ENCODE results near the gene UNC45A.
A peak's percentile ranks its signal among the peaks of the same experiment; 100 is the strongest.

The UNC45A gene

GRCh38 chr15:90967206-90967605, 32.1 kb downstream of the UNC45A start:
- Histone ChIP-seq H3K36me3 (ENCODE audit: control insufficient read depth, insufficient read depth, low read length) (no peaks in the 10 kb centered on the region), H3K4me1 (ENCODE audit: control insufficient read depth, insufficient read depth, low read length) (no peaks in the 10 kb centered on the region), H3K4me3 (ENCODE audit: low read length) (no peak overlapping the region), H3K27me3 (ENCODE audit: control insufficient read depth, insufficient read depth, low read length) (no peaks in the 10 kb centered on the region), H3K9me3 (ENCODE audit: control insufficient read depth, low read length) (no peaks in the 10 kb centered on the region), H3K9ac (ENCODE audit: low read length) (no peak overlapping the region)

- no peak overlapping the region for H3K4me3 ChIP-seq (ENCODE audit: low read length)
- H3K4me1 ChIP-seq (ENCODE audit: control insufficient read depth, insufficient read depth, low read length) = no peaks in the 10 kb centered on the region
- H3K36me3 ChIP-seq (ENCODE audit: control insufficient read depth, insufficient read depth, low read length) = no peaks in the 10 kb centered on the region
- no peak overlapping the region for H3K9ac ChIP-seq (ENCODE audit: low read length)
- H3K27me3 ChIP-seq (ENCODE audit: control insufficient read depth, insufficient read depth, low read length) = no peaks in the 10 kb centered on the region
- no peaks in the 10 kb centered on the region for H3K9me3 ChIP-seq (ENCODE audit: control insufficient read depth, low read length)
Measured at GRCh38 chr15:90968434-90968833, 33.3 kb downstream of the UNC45A start.

- H3K9me3 ChIP-seq (ENCODE audit: control insufficient read depth, low read length) = no peaks in the 10 kb centered on the region
- no peak overlapping the region for H3K9ac ChIP-seq (ENCODE audit: low read length)
- no peaks in the 10 kb centered on the region for H3K36me3 ChIP-seq (ENCODE audit: control insufficient read depth, insufficient read depth, low read length)
- H3K27me3 ChIP-seq (ENCODE audit: control insufficient read depth, insufficient read depth, low read length) = no peaks in the 10 kb centered on the region
- no peak overlapping the region for H3K4me3 ChIP-seq (ENCODE audit: low read length)
- no peaks in the 10 kb centered on the region for H3K4me1 ChIP-seq (ENCODE audit: control insufficient read depth, insufficient read depth, low read length)
Measured at GRCh38 chr15:90970274-90970673, 35.2 kb downstream of the UNC45A start.

GRCh38 chr15:90972133-90972532, 37.0 kb downstream of the UNC45A start:
- Histone ChIP-seq H3K9ac (ENCODE audit: low read length) (no peak overlapping the region), H3K27me3 (ENCODE audit: control insufficient read depth, insufficient read depth, low read length) (no peaks in the 10 kb centered on the region), H3K9me3 (ENCODE audit: control insufficient read depth, low read length) (no peaks in the 10 kb centered on the region), H3K4me1 (ENCODE audit: control insufficient read depth, insufficient read depth, low read length) (no peaks in the 10 kb centered on the region), H3K36me3 (ENCODE audit: control insufficient read depth, insufficient read depth, low read length) (no peaks in the 10 kb centered on the region), H3K4me3 (ENCODE audit: low read length) (no peak overlapping the region)

GRCh38 chr15:90974216-90974615, 39.1 kb downstream of the UNC45A start:
- H3K27me3 ChIP-seq (ENCODE audit: control insufficient read depth, insufficient read depth, low read length) = no peaks in the 10 kb centered on the region
- H3K36me3 ChIP-seq (ENCODE audit: control insufficient read depth, insufficient read depth, low read length) = no peaks in the 10 kb centered on the region
- no peaks in the 10 kb centered on the region for H3K4me1 ChIP-seq (ENCODE audit: control insufficient read depth, insufficient read depth, low read length)
- H3K9me3 ChIP-seq (ENCODE audit: control insufficient read depth, low read length) = no peaks in the 10 kb centered on the region
- H3K9ac ChIP-seq (ENCODE audit: low read length) = no peak overlapping the region
- no peak overlapping the region for H3K4me3 ChIP-seq (ENCODE audit: low read length)

- no peaks in the 10 kb centered on the region for H3K36me3 ChIP-seq (ENCODE audit: control insufficient read depth, insufficient read depth, low read length)
Measured at GRCh38 chr15:90979582-90979981, 44.5 kb downstream of the UNC45A start.

GRCh38 chr15:90981681-90982080, 46.6 kb downstream of the UNC45A start:
- H3K27me3 ChIP-seq (ENCODE audit: control insufficient read depth, insufficient read depth, low read length) = no peaks in the 10 kb centered on the region
- H3K4me3 ChIP-seq (ENCODE audit: low read length) = no peak overlapping the region
- no peaks in the 10 kb centered on the region for H3K9me3 ChIP-seq (ENCODE audit: control insufficient read depth, low read length)
- H3K36me3 ChIP-seq (ENCODE audit: control insufficient read depth, insufficient read depth, low read length) = no peaks in the 10 kb centered on the region
- no peaks in the 10 kb centered on the region for H3K4me1 ChIP-seq (ENCODE audit: control insufficient read depth, insufficient read depth, low read length)
- H3K9ac ChIP-seq (ENCODE audit: low read length) = no peak overlapping the region

More at GRCh38 chr15:90979582-90979981, 44.5 kb downstream of the UNC45A start:
- Histone ChIP-seq H3K4me1 (ENCODE audit: control insufficient read depth, insufficient read depth, low read length) (no peaks in the 10 kb centered on the region), H3K9me3 (ENCODE audit: control insufficient read depth, low read length) (no peaks in the 10 kb centered on the region), H3K4me3 (ENCODE audit: low read length) (no peak overlapping the region), H3K9ac (ENCODE audit: low read length) (no peak overlapping the region), H3K27me3 (ENCODE audit: control insufficient read depth, insufficient read depth, low read length) (no peaks in the 10 kb centered on the region)

GRCh38 chr15:90982135-90982534, 47.0 kb downstream of the UNC45A start:
- Histone ChIP-seq H3K27me3 (ENCODE audit: control insufficient read depth, insufficient read depth, low read length) (no peaks in the 10 kb centered on the region), H3K9ac (ENCODE audit: low read length) (no peak overlapping the region), H3K36me3 (ENCODE audit: control insufficient read depth, insufficient read depth, low read length) (no peaks in the 10 kb centered on the region), H3K9me3 (ENCODE audit: control insufficient read depth, low read length) (no peaks in the 10 kb centered on the region), H3K4me1 (ENCODE audit: control insufficient read depth, insufficient read depth, low read length) (no peaks in the 10 kb centered on the region), H3K4me3 (ENCODE audit: low read length) (no peak overlapping the region)

- H3K36me3 ChIP-seq (ENCODE audit: control insufficient read depth, insufficient read depth, low read length) = no peaks in the 10 kb centered on the region
- H3K27me3 ChIP-seq (ENCODE audit: control insufficient read depth, insufficient read depth, low read length) = no peaks in the 10 kb centered on the region
- no peaks in the 10 kb centered on the region for H3K9me3 ChIP-seq (ENCODE audit: control insufficient read depth, low read length)
- H3K4me1 ChIP-seq (ENCODE audit: control insufficient read depth, insufficient read depth, low read length) = peaks cover 5% of the 10 kb centered on the region
- H3K4me3 ChIP-seq (ENCODE audit: low read length) = no peak overlapping the region
- H3K9ac ChIP-seq (ENCODE audit: low read length) = peak overlapping the region; percentile 14
Measured at GRCh38 chr15:90986790-90987507, 51.9 kb downstream of the UNC45A start.

GRCh38 chr15:90987561-90988141, 52.6 kb downstream of the UNC45A start:
- no peaks in the 10 kb centered on the region for H3K27me3 ChIP-seq (ENCODE audit: control insufficient read depth, insufficient read depth, low read length)
- no peaks in the 10 kb centered on the region for H3K36me3 ChIP-seq (ENCODE audit: control insufficient read depth, insufficient read depth, low read length)
- H3K4me1 ChIP-seq (ENCODE audit: control insufficient read depth, insufficient read depth, low read length) = peaks cover 5% of the 10 kb centered on the region
- H3K9ac ChIP-seq (ENCODE audit: low read length) = no peak overlapping the region
- H3K9me3 ChIP-seq (ENCODE audit: control insufficient read depth, low read length) = no peaks in the 10 kb centered on the region
- H3K4me3 ChIP-seq (ENCODE audit: low read length) = no peak overlapping the region

GRCh38 chr15:90988296-90988695, 53.2 kb downstream of the UNC45A start:
- no peaks in the 10 kb centered on the region for H3K36me3 ChIP-seq (ENCODE audit: control insufficient read depth, insufficient read depth, low read length)
- H3K27me3 ChIP-seq (ENCODE audit: control insufficient read depth, insufficient read depth, low read length) = no peaks in the 10 kb centered on the region
- peaks cover 5% of the 10 kb centered on the region for H3K4me1 ChIP-seq (ENCODE audit: control insufficient read depth, insufficient read depth, low read length)
- H3K9me3 ChIP-seq (ENCODE audit: control insufficient read depth, low read length) = no peaks in the 10 kb centered on the region
- H3K4me3 ChIP-seq (ENCODE audit: low read length) = no peak overlapping the region
- no peak overlapping the region for H3K9ac ChIP-seq (ENCODE audit: low read length)

GRCh38 chr15:90989040-90989768, 54.1 kb downstream of the UNC45A start:
- no peak overlapping the region for H3K9ac ChIP-seq (ENCODE audit: low read length)
- no peaks in the 10 kb centered on the region for H3K9me3 ChIP-seq (ENCODE audit: control insufficient read depth, low read length)
- peaks cover 5% of the 10 kb centered on the region for H3K4me1 ChIP-seq (ENCODE audit: control insufficient read depth, insufficient read depth, low read length)
- no peak overlapping the region for H3K4me3 ChIP-seq (ENCODE audit: low read length)
- H3K36me3 ChIP-seq (ENCODE audit: control insufficient read depth, insufficient read depth, low read length) = no peaks in the 10 kb centered on the region
- no peaks in the 10 kb centered on the region for H3K27me3 ChIP-seq (ENCODE audit: control insufficient read depth, insufficient read depth, low read length)

Data from mucosa of stomach (tissue), 1 donor.